PC-3 (cell line): ENCODE measurements around the gene SEPTIN3. TPM values are rescaled to one million over a fixed set of nuclear protein-coding genes. Genes with fewer than 3 reads are reported as not detected.

ENCODE experiments used
- ATAC-seq: fragments of 200-7000 bp; cut with Tn5 transposase; 2 replicates; pipeline ENCODE4 v1.9.1; 2020; ENCODE audit warnings: mild to moderate bottlenecking, moderate library complexity
- BruUV-seq: library from RNA; stranded (reverse); fragments of 400-500 nt; replicated peaks from 2 replicates; lab custom pipeline; 2021; lab: Mats Ljungman, UMichigan
- CTCF ChIA-PET: fragments of 300-600 bp; sonication (Branson Sonifier 250); formaldehyde crosslinking; loops from one replicate; lab custom pipeline; 2022; ENCODE audit warnings: antibody characterized with exemption; lab: Charles Lee
- POLR2A ChIA-PET: fragments of 300-600 bp; sonication (Branson Sonifier 250); formaldehyde crosslinking; loops from one replicate; lab custom pipeline; 2022; ENCODE audit warnings: antibody characterized with exemption; ENCODE audit not compliant: unreplicated experiment; lab: Charles Lee
- DNase-seq: peaks from one replicate; pipeline ENCODE4 v3.0.0-alpha.2; 2015
- H2AFZ ChIP-seq: fragments of 300-600 bp; sonication (generic); 2 replicates; pipeline ENCODE4 v1.6.0; 2016; ENCODE audit warnings: antibody characterized with exemption, low read length
- H3F3A ChIP-seq: fragments of 300-600 bp; sonication (generic); one replicate; pipeline ENCODE4 v1.6.0; 2017; ENCODE audit warnings: antibody characterized with exemption, low read length, control low read depth, mild to moderate bottlenecking; ENCODE audit not compliant: unreplicated experiment
- H3K27ac ChIP-seq: fragments of 300-600 bp; sonication (generic); 2 replicates; pipeline ENCODE4 v1.5.1; 2016; ENCODE audit warnings: mild to moderate bottlenecking, low read length
- H3K27me3 ChIP-seq: fragments of 300-600 bp; sonication (generic); 2 replicates; pipeline ENCODE4 v1.6.1; 2016; ENCODE audit warnings: low read length, mixed read lengths
- H3K36me3 ChIP-seq: fragments of 300-600 bp; sonication (generic); 2 replicates; pipeline ENCODE4 v1.6.1; 2016; ENCODE audit warnings: low read depth, mixed run types, low read length, mixed read lengths
- H3K4me1 ChIP-seq: fragments of 300-600 bp; sonication (generic); 2 replicates; pipeline ENCODE4 v1.5.1; 2016; ENCODE audit warnings: low read length; ENCODE audit not compliant: insufficient read depth
- H3K4me2 ChIP-seq: fragments of 300-600 bp; sonication (generic); 2 replicates; pipeline ENCODE4 v1.6.0; 2016; ENCODE audit warnings: low read length
- H3K4me3 ChIP-seq: fragments of 300-600 bp; sonication (generic); 2 replicates; pipeline ENCODE4 v1.5.1; 2016; ENCODE audit warnings: mild to moderate bottlenecking, low read length, mixed read lengths
- H3K79me2 ChIP-seq: fragments of 300-600 bp; sonication (generic); 2 replicates; pipeline ENCODE4 v1.6.1; 2017; ENCODE audit warnings: low read length, mixed read lengths
- H3K9ac ChIP-seq: fragments of 300-600 bp; sonication (generic); 2 replicates; pipeline ENCODE4 v1.6.0; 2016; ENCODE audit warnings: mild to moderate bottlenecking, low read length
- H3K9me2 ChIP-seq: fragments of 300-600 bp; sonication (generic); replicated peaks from 2 replicates; pipeline ENCODE4 v1.6.1; 2016; ENCODE audit warnings: mixed run types, low read length, mixed read lengths
- H3K9me3 ChIP-seq: fragments of 300-600 bp; sonication (generic); 2 replicates; pipeline ENCODE4 v1.6.1; 2016; ENCODE audit warnings: low read length, mixed read lengths
- H4K20me1 ChIP-seq: fragments of 300-600 bp; sonication (generic); 2 replicates; pipeline ENCODE4 v1.6.1; 2016; ENCODE audit warnings: low read length, mixed read lengths
- CTCF ChIP-seq: fragments of 300-600 bp; sonication (generic); conservative IDR thresholded peaks from 2 replicates; pipeline ENCODE4 v1.5.1; 2017; ENCODE audit warnings: antibody characterized with exemption, low read depth, mild to moderate bottlenecking, low read length
- EZH2 ChIP-seq: fragments of 300-600 bp; sonication (generic); IDR thresholded peaks from one replicate; pipeline ENCODE4 v1.6.1; 2017; ENCODE audit warnings: antibody characterized with exemption, mild to moderate bottlenecking, low read length; ENCODE audit not compliant: unreplicated experiment
- EZH2phosphoT487 ChIP-seq: fragments of 300-600 bp; sonication (generic); IDR thresholded peaks from 2 replicates; pipeline ENCODE4 v1.6.1; 2018; ENCODE audit warnings: mild to moderate bottlenecking, antibody characterized with exemption, low read length, borderline replicate concordance
- intact Hi-C: fragments of 100-400 bp; cut with micrococcal nuclease; formaldehyde crosslinking; loops from 2 replicates; pipeline ENCODE4 v1.9.0; 2023
- total RNA-seq: library from RNA; depleted of rRNA; stranded (reverse); fragments of >200 nt; gene quantifications from 2 replicates; pipeline ENCODE4 v1.2.3, GENCODE V29; 2014

Gene SEPTIN3
- total RNA-seq, 1 experiment from 2014 or later, result 1.2 TPM

- Histone ChIP-seq H3K79me2 (no peaks in the 10 kb centered on the region), H3K4me2 (no peak overlapping the region), H3K36me3 (no peaks in the 10 kb centered on the region), H3F3A (no peaks in the 10 kb centered on the region), H3K4me3 (no peak overlapping the region), H3K4me1 (no peaks in the 10 kb centered on the region), H2AFZ (no peak overlapping the region), H3K9me2 (no peaks in the 10 kb centered on the region), H3K9ac (no peak overlapping the region), H4K20me1 (no peaks in the 10 kb centered on the region), H3K27me3 (no peaks in the 10 kb centered on the region), H3K9me3 (no peaks in the 10 kb centered on the region), H3K27ac (no peak overlapping the region)
- ChIA-PET POLR2A (interaction anchor here (0.5 kb wide), 1 partner anchor 91 kb away, joined by 4 read pairs; no protein-coding TSS in a partner anchor), CTCF (no interaction called here)
- no peak for TF ChIP-seq EZH2
- BruUV-seq, result no TSS peak
- intact Hi-C loops, result no loop called here
- DNase-seq, result no peak
- ATAC-seq, result no peak
Observed at GRCh38 chr22:41987276-41987675, 18.0 kb downstream of the SEPTIN3 start.

GRCh38 chr22:41989246-41989645 lies 20.0 kb downstream of the SEPTIN3 start:
- H3K4me3 ChIP-seq, result no peak overlapping the region

GRCh38 chr22:41991111-41991510 lies 21.9 kb downstream of the SEPTIN3 start:
- no peaks in the 10 kb centered on the region for H3K27me3 ChIP-seq
- BruUV-seq, result no TSS peak
- TF ChIP-seq EZH2 (no peak), EZH2phosphoT487 (no peak), CTCF (no peak)
- no peaks in the 10 kb centered on the region for H3K79me2 ChIP-seq
- H3K4me3 ChIP-seq, result no peak overlapping the region
- H3K9me2 ChIP-seq, result no peaks in the 10 kb centered on the region
- no peaks in the 10 kb centered on the region for H4K20me1 ChIP-seq
- no peak for ATAC-seq
- H3K9me3 ChIP-seq, result no peaks in the 10 kb centered on the region
- POLR2A ChIA-PET, result no interaction called here
- H3K4me1 ChIP-seq, result no peaks in the 10 kb centered on the region
- H3K36me3 ChIP-seq, result no peaks in the 10 kb centered on the region
- H2AFZ ChIP-seq, result no peak overlapping the region
- CTCF ChIA-PET, result no interaction called here
- intact Hi-C loops, result no loop called here
- H3K27ac ChIP-seq, result no peak overlapping the region
- H3K4me2 ChIP-seq, result no peak overlapping the region
- no peaks in the 10 kb centered on the region for H3F3A ChIP-seq
- no peak overlapping the region for H3K9ac ChIP-seq
- no peak for DNase-seq

More at GRCh38 chr22:41989246-41989645, 20.0 kb downstream of the SEPTIN3 start:
- Histone ChIP-seq H3K9me3 (no peaks in the 10 kb centered on the region), H3K4me1 (no peaks in the 10 kb centered on the region), H3K36me3 (no peaks in the 10 kb centered on the region), H4K20me1 (no peaks in the 10 kb centered on the region), H3K4me2 (no peak overlapping the region), H3K9ac (no peak overlapping the region), H3K9me2 (no peaks in the 10 kb centered on the region), H2AFZ (no peak overlapping the region), H3F3A (no peaks in the 10 kb centered on the region), H3K27me3 (no peaks in the 10 kb centered on the region), H3K79me2 (no peaks in the 10 kb centered on the region), H3K27ac (no peak overlapping the region)
- intact Hi-C loops, result no loop called here
- BruUV-seq, result no TSS peak
- ATAC-seq (no peak), DNase-seq (no peak)
- TF ChIP-seq EZH2phosphoT487 (no peak), EZH2 (no peak), CTCF (no peak)
- POLR2A ChIA-PET, result no interaction called here
- CTCF ChIA-PET, result no interaction called here
